Head of caudate nucleus (tissue), 42 donors: ENCODE data around the gene CHN2.
A peak's percentile ranks its signal among the peaks of the same experiment; 100 is the strongest.

Source experiments
- DNase-seq, 42 donors: peaks; one replicate each; pipeline versions ENCODE4 v3.0.0 to v3.0.0-alpha.2; 2020 to 2021; ENCODE audit warnings: mixed read lengths in 7 of 42
- intact Hi-C: fragments of 100-400 bp; cut with DNase I; formaldehyde crosslinking; loops from one replicate; pipeline ENCODE4 v1.15.0; 2022

CHN2 gene

GRCh38 chr7:29179115-29179514 lies 15.5 kb upstream of the CHN2 start:
- DNase-seq = peak in 12 of 42 donors; percentile 19 to 81 (median 50)
- intact Hi-C loops = no loop called here

GRCh38 chr7:29184599-29184998 lies 10.0 kb upstream of the CHN2 start:
- intact Hi-C loops = loop anchor here (10.0 kb wide), 1 partner anchor 220 kb away; no protein-coding TSS in a partner anchor
- DNase-seq = no peak

GRCh38 chr7:29185613-29186012 lies 9.0 kb upstream of the CHN2 start:
- no peak for DNase-seq

GRCh38 chr7:29189743-29190201 lies 4.8 kb upstream of the CHN2 start:
- intact Hi-C loops = loop anchor here (5.0 to 10.0 kb wide), 2 partner anchors 153 to 215 kb away; no protein-coding TSS in a partner anchor
- DNase-seq = peak; percentile 66 to 91 (median 81)

More at GRCh38 chr7:29185613-29186012, 9.0 kb upstream of the CHN2 start:
- intact Hi-C loops = loop anchor here (10.0 kb wide), 1 partner anchor 219 kb away; no protein-coding TSS in a partner anchor

GRCh38 chr7:29190349-29191045 lies 4.1 kb upstream of the CHN2 start:
- intact Hi-C loops = loop anchor here (5.0 kb wide), 1 partner anchor 152 kb away; no protein-coding TSS in a partner anchor

GRCh38 chr7:29192323-29192722 lies 2.3 kb upstream of the CHN2 start:
- intact Hi-C loops = loop anchor here (5.0 kb wide), 1 partner anchor 150 kb away; no protein-coding TSS in a partner anchor
- DNase-seq = no peak

More at GRCh38 chr7:29190349-29191045, 4.1 kb upstream of the CHN2 start:
- no peak for DNase-seq

- intact Hi-C loops = loop anchor here (5.0 kb wide), 1 partner anchor 149 kb away; no protein-coding TSS in a partner anchor
- DNase-seq = peak in 4 of 42 donors; percentile 19 to 38 (median 34)
Measured at GRCh38 chr7:29192811-29193210, 1.8 kb upstream of the CHN2 start.

GRCh38 chr7:29193316-29194205 lies 1.0 kb upstream of the CHN2 start:
- intact Hi-C loops = loop anchor here (5.0 kb wide), 1 partner anchor 149 kb away; no protein-coding TSS in a partner anchor
- peak in 15 of 42 donors; percentile 12 to 57 (median 29) for DNase-seq

GRCh38 chr7:29194206-29194593 lies 375 bp upstream of the CHN2 start:
- intact Hi-C loops = loop anchor here (5.0 kb wide), 1 partner anchor 148 kb away; no protein-coding TSS in a partner anchor
- DNase-seq = peak in 32 of 42 donors; percentile 6 to 61 (median 37)

GRCh38 chr7:29196191-29196590 lies 1.6 kb downstream of the CHN2 start:
- intact Hi-C loops = no loop called here
- no peak for DNase-seq

GRCh38 chr7:29196971-29197595 lies 2.5 kb downstream of the CHN2 start:
- no peak for DNase-seq
- intact Hi-C loops = no loop called here

- intact Hi-C loops = no loop called here
Measured at GRCh38 chr7:29197916-29198315, 3.3 kb downstream of the CHN2 start.

GRCh38 chr7:29199776-29200175 lies 5.2 kb downstream of the CHN2 start:
- intact Hi-C loops = no loop called here
- DNase-seq = no peak

More at GRCh38 chr7:29197916-29198315, 3.3 kb downstream of the CHN2 start:
- peak in 1 of 42 donors; percentile 11 for DNase-seq

- peak in 1 of 42 donors; percentile 40 for DNase-seq
- intact Hi-C loops = no loop called here
Measured at GRCh38 chr7:29202651-29203069, 8.1 kb downstream of the CHN2 start.

GRCh38 chr7:29204491-29205272 lies 10.1 kb downstream of the CHN2 start:
- DNase-seq = no peak
- intact Hi-C loops = no loop called here

- DNase-seq = no peak
- intact Hi-C loops = no loop called here
Measured at GRCh38 chr7:29207162-29207801, 12.7 kb downstream of the CHN2 start.

- DNase-seq = peak in 1 of 42 donors; percentile 28
- intact Hi-C loops = no loop called here
Measured at GRCh38 chr7:29208410-29209250, 14.1 kb downstream of the CHN2 start.
